ENCODE measurements around the gene MIPEP.
"Not testable (repeated sequence)": the region's sequence is repeated elsewhere in the genome, so short reads cannot be mapped to it uniquely, and the experiment has no call there.

MIPEP gene

DNA sequence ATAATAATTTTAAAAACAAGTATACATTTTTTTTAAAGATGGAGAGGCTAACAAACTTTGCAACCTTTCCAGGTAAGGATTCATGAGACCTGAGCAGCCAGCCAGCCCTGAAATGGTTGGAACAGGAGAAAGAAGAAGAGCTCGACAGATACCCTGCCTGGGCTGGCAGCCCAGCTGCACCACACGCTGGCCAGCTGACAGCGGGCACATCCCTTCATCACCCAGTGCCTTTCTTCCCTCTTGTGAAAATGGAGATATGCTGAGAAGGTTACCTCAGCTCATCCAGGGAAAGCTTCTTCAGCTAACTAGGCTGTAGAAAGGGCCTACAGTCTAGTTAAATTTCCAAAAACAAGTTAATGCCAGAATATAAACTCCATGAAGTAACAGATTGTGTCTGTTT is 4.8 kb downstream of the MIPEP start:
- DNase-seq, result not testable (repeated sequence)

DNA sequence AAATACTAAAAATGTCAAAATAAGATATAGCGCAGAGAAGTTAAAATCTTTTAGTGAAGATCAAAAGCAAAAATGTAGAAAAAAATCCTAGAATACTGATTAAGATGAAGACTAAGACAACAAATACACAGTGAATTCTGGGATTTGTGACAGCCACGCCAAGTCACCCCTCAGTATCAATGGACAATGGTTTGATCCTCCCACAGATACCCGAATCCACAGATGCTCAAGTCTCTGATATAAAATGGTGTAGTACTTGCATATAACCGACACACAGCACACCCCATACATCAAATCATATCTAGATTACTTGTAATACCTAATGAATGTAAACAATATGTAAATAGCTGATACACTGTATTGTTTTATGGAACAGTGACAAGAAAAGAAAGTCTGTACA is 5.9 kb downstream of the MIPEP start:
- no peak for DNase-seq

DNA sequence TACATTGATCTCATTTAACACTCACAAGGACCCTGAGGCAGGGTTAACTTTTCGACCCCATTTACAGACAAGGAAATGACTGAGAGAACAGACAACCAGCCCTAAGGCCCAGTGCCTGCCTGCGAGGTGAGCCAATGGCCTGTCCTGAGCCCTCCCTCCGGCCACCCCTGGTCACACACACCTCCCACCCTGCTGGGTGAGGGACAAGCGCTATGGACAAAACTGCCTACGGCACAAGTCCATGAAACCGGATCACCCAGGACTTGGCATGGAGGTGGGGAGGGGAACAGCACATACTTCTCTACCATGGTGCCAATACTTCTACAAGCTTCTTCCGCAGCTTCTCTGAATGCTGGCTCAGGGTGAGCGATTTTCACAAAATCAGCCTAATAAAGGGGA is 7.8 kb downstream of the MIPEP start:
- not testable (repeated sequence) for DNase-seq

DNA sequence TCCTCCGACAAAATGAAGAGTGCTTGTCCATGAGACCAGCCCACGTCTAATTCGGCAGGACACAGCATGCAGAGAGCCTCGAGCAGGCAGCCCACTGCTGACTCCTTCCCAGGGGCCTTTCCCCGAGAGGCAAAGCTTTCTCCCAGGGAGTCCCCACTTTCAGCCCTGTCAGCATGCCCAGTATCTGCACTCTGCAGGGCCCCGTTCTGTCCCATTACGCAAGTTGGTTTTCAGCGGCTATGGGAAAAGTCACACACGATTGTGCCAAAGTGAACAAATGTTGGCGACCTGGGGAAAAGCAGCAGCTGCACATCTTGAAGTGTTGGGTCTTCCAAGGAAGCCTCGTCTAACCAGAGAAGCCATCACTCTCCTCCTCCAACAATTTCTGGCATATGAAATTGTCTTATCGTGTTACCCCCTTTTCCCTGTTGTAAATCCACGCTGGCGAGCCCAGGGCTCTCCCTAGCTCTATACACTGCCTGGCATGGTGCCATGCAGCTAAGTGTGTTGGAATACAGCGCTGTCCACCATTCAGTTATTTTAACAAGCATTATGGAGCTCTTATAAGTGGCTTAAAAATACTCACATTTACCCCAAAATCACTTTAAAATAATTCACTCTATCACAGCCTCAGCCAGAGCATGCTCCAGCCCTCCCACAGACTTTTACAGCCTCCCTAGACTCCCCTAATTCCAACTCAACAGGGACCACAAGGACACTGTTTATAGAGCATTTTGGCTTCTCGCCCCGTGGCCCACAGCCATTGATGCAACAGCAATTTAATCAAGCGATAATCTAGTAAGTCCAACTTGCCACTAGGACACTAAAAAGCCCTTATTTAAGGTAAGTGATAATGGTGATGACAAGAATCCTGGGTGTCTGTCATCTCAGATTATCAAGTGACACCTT is 8.5 kb downstream of the MIPEP start:
- not testable (repeated sequence) for DNase-seq

DNA sequence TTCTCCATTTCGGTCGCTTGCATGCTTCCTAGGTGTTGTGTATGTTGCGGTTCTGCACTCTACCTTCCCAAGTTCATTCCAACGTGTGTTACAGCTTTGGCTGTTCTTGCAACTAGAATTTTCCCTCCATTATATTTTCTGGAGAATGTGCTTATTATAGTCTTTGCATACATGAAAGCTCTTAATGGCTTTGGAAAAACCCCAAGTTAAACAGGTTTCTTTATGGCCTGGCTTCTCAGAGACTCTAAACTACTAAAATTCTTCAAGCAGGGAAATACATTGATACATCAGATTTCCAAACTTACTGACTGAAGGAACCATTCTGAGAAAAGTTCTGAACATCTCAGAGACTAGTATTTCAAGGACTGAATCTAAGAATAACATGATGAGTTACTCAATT is 11.9 kb downstream of the MIPEP start:
- no peak for DNase-seq

DNA sequence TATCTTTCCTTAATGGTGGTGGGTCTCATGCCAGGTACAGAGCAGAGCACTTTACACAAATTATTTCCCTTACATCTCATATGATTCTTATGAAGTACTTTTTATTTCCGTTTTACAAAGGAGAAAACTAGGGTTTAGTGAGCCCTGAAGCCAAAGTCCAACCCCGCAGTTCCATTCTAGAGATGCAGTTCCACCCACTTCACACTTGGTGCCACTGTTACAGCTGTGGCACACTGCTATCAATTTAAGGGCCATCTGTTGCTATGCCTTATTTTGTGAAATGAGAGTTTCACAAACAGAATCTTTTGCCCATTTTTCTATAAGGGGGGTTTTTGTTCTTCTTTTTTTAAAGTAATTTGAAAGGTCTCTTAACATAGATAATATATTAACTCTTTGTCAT is 12.9 kb downstream of the MIPEP start:
- DNase-seq, result no peak

DNA sequence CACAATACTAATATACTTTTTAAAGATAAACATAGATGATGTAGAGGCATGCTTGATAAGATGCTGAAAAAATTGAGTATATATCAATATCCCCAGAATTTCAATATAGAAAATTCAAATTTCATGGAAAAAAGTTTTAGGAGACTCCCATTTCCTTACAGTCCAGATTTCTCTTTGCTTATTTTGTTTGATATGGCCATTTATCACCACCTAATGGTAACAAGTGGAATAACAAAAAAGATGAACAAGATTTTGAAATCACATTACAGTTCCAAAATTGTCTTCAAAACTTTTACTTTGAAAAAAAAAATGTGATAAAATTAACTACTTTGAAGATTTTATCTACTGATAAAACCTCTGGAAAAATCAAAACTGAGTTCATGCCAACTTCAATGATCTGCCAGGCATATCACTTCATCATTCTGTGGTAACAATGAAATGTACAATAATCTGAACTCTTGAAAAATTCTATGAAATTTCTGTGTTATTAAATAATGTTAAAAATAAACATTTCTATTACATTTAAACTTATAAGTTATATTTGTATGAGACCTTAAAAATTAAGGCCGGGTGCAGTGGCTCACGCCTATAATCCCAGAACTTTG is 17.5 kb downstream of the MIPEP start:
- peak; percentile 8 to 46 for DNase-seq

DNA sequence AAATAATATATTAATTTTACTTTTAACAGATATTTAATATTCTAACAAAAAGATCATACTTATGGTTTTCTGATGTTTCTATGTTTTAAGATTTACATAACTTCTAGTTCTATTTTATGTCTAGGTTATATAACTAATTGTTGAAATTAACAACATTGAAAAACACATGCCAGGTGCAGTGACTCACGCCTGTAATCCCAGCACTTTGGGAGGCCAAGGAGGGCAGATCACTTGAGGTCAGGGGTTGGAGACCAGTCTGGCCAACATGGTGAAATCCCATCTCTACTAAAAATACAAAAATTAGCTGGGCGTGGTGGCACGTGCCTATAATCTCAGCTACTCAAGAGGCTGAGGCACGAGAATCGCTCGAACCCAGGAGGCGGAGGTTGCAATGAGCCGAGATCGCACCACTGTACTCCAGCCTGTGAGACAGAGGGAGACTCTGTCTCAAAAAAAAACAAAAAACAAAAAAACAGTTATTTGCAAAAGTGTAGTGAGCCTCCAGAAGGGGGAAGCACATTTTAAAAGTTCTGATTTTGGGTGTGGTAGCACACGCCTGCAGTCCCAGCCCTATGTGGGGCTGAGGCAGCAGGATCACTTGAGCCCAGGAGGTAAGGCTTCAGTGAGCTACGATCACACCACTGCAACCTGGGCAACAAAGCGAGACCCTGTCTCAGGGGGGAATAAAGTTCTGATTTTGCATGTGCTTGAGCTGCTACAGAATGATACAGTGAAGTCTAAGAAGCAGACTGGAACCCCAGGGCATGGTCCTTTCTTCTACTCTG is 18.7 kb downstream of the MIPEP start:
- DNase-seq, result no peak

DNA sequence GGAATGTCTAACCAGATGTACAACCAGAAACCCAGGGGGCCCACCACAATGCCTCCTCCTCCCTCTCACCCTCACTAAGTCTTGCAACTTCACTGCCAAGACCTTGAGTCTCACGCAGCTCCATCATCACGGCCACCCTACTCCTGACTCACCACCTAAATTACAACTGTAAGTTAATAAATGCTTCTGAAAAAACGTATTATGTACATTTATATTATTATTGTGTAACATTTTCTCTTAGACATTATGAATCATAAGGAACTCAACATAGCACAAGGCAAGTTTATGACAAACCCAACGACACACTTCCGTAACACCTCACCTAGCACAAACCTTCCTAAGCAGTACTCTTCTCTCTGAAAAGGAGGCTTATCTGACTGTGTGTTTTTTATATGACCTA is 20.7 kb downstream of the MIPEP start:
- no peak for DNase-seq

DNA sequence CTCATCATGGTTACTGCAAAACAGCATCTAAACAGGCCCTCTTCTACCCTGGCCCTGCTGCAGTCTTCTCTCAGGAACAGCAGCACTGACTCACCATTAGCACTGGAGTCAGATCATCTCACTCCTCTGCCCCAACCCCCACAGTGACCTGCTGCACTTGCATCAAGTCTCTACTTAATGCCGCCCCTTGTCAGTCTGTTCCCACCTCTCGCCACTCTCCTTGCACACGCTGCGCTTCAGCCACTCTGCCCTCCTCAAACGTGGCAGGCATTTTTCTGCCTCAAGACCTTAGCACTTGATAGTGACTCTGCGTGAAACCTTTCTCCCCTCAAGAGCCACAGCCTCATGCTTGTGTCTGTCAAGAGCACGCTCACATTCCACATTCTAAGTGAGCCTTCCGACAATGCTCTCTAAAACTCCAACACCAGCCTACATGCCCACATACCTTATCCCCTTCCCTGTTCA is 22.1 kb downstream of the MIPEP start:
- no peak for DNase-seq

DNA sequence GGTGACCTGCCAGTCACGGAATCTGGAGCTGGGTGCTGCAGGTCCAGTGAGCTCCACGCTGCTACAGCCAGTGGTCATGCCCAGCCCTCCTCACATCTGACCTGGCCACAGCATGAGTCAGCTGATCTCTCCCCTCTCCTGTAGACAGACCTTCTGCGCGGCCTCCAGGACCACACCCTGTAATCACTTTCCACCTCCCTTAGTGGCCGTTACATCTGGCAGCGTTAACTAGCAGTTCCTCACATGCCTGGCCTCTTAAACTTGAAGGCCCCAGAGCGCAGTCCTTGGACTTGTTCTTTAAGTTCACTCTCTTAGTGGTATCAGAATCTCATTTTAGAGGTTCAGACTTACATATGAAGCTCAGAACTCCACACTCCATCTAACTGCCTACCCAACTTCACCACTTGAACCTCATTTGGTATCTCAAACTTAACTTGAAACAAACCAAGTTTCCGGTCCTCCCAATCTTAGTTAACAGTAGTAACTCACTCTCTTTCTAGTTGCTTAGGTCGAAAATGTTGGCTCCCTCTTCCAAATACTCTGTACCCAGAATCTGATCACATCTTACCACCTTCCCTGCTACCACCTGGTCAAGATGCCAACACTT is 22.7 kb downstream of the MIPEP start:
- DNase-seq, result no peak

DNA sequence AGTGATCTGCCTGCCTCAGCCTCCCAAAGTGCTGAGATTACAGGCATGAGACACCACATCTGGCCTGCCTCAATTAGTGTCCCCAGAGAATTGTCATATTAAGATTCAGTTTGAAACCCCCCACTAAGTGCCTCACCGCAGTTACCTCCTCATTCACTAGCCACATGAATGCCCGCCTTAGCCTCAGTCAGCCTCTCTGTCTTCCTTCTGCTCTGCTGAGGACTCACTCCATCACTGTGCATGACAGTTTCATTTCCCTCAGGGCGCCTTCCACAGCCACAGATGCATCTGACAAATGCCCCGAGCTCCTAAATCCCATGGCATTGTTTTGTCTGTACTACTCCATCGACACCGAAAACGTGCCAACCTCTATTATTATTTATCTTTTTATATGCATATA is 23.3 kb downstream of the MIPEP start:
- no peak for DNase-seq

DNA sequence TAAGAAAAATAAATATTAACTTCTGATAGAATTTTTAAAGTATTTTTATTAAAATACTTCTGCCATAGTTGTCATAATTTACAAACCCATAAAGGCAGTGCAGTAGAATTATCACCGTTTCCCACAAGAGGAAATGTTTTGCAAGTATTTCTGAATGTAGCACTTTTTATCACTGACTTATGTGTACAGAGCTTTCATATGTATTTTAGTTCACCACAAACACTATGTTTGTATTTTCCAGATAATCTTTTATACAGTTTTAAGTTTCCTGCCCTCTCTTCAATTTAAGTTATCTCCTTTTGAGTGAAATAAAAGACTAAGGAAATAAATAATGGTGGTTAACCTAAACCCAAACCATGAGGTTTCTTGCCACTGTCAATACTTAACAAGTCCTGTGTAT is 24.2 kb downstream of the MIPEP start:
- no peak for DNase-seq

DNA sequence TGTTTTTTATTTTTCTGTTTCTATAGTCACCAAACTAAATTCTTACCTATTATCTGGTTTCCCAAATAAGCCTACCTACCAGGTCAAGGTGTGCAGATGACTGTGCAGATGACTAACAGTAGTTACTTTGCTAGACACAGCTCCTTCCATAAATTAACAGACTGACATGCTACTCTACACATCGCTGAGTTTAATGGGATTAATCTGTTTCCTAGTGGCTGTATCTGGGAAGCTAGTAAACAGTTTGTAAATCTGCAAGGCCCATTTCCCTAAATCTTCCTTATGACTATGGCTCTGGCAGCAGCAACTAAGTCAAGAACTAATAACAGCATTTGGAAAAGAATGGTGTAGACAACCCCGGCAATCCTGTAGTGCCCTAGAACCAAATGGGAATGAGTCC is 27.9 kb downstream of the MIPEP start:
- no peak for DNase-seq

DNA sequence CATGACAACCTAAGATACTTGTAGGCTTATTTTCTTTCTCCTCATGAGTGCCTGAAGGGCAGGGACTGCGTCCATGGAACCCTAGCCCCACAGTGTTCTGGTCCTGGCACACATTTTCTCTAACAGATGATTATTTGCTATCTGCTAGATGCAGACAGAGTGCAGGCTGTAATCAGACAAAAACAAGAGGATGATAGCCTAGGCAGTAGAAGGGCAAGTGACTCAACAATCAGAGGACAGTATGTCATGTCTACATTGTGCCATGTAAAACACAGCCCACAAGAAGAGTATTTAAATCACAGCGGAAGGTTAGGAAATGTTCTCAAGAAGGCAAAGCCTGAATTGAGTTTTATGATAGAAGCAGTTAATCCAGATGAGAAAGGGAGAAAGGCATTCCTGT is 29.3 kb downstream of the MIPEP start:
- DNase-seq, result no peak

DNA sequence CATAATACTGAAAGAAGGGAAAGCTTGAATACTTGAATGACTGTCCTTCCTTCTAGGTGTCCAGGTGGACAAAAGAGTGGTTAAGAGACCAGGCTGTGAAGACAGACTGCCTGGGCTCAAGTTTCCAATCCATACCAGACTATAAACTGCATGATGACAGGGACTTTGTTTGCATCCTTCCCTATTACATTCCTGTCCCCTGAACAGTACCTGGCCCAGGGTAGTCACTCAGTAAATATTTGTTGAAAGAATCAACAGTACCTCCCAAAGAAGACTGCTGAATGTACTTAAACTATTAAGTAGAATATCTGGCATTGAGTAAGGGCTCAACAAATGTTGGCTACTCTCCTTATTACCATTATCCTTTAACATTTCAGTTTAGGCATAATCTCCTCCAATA is 29.7 kb downstream of the MIPEP start:
- no peak for DNase-seq

DNA sequence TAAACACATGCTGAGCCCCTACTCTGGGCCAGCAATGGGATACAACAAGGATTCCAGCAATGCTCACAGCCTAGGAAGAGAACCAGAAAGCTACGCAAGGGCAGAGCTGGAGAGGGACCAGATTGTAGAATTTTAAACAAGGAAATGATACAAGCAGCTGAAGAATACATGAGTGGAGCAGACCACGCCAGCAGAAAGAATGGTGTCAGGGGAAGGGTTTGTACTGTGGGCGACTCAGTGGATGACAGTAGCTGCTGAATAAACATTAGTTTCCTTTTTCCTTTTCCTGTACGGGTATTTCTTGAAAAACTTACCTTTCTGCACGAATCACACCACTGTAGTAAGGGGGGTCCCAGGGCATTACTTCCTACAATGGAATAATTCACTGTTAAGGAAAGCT is 30.7 kb downstream of the MIPEP start:
- no peak for DNase-seq

DNA sequence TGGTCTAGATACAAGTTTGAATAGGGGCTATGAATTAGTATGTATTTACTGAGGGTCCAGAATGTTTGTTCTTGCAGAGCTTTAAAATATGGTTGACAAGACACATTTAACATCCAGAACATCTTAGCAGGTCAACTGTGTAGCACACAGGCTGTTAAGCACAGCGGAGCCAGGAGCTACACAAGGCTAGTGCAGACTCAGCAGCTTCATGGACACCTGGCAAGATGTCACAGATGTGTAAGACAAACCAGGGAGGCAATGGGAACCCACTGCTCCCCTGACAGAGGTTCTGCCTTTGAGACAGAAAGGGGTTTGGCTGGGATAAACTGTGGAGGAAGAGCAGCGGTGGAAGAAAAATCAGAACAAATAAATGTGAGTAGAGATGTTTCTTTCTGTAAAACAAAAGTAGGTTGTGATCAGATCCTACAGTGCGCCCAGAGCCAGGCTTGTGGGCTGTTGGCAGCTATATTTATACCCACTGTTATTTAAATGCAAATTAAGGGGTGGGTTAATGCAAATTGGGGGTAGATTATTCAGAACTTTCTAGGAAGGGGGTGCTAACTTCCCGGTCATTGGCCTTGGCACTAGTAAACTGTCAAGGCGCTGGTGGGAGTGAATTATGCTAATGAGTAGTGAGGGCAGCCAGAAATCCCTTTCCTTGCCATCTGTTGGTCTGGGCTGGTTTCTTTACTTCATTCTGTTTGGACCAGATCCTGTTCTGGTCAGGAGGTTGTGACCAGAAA is 33.0 kb downstream of the MIPEP start:
- peak in 1 of 2 experiments; percentile 75 for DNase-seq

DNA sequence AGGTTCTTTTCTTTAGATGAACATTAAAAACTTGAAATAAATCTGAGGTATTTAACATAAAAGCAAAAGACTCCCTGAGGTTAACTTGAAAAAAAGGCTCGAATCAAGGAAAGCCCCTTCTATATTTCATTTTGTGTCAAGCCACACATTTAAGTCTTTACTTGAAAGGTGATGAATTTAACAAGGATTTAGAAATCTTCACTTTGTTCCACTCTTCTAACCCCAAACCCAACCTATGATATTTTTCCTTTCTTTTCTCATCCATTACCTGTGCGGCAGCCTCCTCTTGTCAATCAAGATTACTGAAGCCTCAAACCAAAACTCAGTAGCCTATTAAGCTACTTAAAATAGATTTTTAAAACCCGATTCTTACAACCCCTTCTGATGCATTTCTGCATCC is 33.8 kb downstream of the MIPEP start:
- no peak for DNase-seq

DNA sequence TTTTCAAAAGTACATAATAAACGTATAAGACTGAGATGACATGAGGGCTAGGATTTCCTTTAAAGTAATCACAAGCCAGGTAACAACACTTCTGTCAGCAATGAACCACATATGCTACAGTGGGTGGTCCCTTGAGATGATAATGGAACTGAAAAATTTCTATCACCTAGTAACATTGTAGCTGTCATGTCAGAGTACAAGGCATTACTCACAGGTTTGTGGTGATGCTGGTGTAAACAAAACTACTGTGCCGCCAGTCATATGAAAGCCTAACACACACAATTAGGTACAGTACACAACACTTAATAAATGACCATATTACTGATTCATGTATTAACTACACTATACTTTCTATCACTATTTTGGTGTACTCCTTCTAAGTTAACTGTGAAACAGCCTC is 36.8 kb downstream of the MIPEP start:
- DNase-seq, result no peak

DNA sequence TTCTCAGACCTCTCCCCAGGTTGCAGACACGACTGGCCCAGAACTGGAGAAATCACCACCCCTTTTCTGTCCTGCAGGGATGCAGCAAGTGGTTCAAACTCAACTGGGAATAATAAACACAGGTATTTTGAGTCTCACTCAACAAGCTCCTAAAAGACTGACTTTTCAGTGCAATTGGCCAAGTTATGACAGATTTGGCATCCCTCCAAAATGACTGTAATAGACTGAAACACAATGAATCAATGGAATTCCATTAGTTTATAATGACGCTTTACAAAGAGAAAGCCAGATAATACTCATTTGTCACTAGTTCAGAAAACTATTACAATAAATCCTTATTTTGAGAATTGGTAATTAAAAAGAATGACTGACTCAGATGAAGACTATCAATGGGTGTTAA is 38.1 kb downstream of the MIPEP start:
- DNase-seq, result peak in 1 of 2 experiments; percentile 7

DNA sequence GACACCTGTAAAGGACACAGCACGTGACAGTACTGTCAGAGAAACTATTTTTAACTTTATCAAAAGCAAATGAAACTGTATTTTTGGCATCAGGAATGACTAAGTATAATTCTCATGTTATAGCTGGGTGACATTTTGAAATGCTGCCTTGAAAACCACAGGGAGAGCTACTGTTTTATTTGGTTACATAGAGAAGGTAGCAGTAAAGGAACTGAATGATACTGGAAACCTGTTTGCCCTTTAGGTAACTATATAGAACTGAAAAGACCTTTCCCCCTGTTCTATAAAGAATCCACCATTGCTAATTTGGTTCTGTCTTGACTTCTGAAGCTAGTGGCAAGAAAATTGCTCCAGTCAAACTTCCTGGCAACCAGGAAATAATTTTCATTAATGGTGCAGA is 39.1 kb downstream of the MIPEP start:
- no peak for DNase-seq

DNA sequence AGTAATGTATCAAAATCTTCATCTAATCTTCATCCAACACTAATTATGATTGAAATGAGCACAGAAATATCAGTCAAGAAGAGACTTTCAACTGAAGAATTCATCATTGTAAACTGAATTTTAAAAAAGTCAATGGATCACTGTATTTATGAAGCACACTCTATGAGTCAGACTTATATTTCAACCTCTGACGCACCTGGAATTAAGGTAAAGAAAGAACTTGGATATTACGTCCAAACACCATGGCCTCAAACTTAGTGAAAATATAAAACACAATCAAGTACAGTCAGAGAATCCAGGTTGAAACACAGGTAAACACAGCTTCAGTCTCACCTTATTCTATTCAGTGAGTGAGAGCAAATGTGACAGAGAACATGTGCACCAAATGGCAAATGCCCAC is 39.5 kb downstream of the MIPEP start:
- no peak for DNase-seq

Data from NCI-H446 (cell line).